Tibial nerve (tissue), 4 donors: ENCODE measurements around the gene ATG14.

Experiments
- CTCF ChIP-seq, 5 experiments: fragments of 200-600 bp in 3 of 5; fragments of 450-650 bp in 2 of 5; sonication (generic) in 3 of 5; IDR thresholded peaks; one replicate each; pipeline ENCODE4 v1.5.1; 2016 to 2019; ENCODE audit warnings: antibody characterized with exemption in 5 of 5, mild to moderate bottlenecking in 3 of 5, moderate library complexity in 2 of 5
- EP300 ChIP-seq, 2 donors: sonication (generic); formaldehyde crosslinking; IDR thresholded peaks; one replicate each; pipeline ENCODE4 v1.6.1; 2017; ENCODE audit warnings: antibody characterized with exemption in 2 of 2, mild to moderate bottlenecking in 1 of 2
- POLR2A ChIP-seq, 2 donors: fragments of 450-650 bp; IDR thresholded peaks; one replicate each; pipeline ENCODE4 v1.6.1; 2017; ENCODE audit warnings: antibody characterized with exemption in 2 of 2, mild to moderate bottlenecking in 2 of 2, moderate library complexity in 2 of 2

GRCh38 chr14:55381040-55381439, 30.6 kb downstream of the ATG14 start:
- no peak for TF ChIP-seq CTCF (IDR thresholded peaks at IDR 0.05)
- no peak for TF ChIP-seq POLR2A (IDR thresholded peaks at IDR 0.05)
- TF ChIP-seq EP300 (IDR thresholded peaks at IDR 0.05): no peak
